ENCODE results near the gene SOX15. TPM values are rescaled to one million over a fixed set of nuclear protein-coding genes. Genes with fewer than 3 reads are reported as not detected.

The SOX15 gene
- 0.94 TPM for total RNA-seq
- 5.2 TPM for polyA plus RNA-seq
- long read RNA-seq, donor 1, result 0 reads
- long read RNA-seq, donor 2, result 0 reads
- long read RNA-seq, donor 3, transcript SOX15-201 (2 exons, 1,396 nt), result major isoform, 9 of 9 reads
- long read RNA-seq, donor 3, partial matches to known transcripts, result 0 of 9 reads
- long read RNA-seq, donor 3, other reads (novel, unspliced or antisense), result 0 of 9 reads
- long read RNA-seq, donor 4, partial matches to known transcripts, result 0 of 2 reads
- long read RNA-seq, donor 4, other reads (novel, unspliced or antisense), result 0 of 2 reads
- long read RNA-seq, donor 5, transcript SOX15-201 (2 exons, 1,396 nt), result major isoform, 10 of 11 reads
- long read RNA-seq, donor 5, partial matches to known transcripts, result 0 of 11 reads
- long read RNA-seq, donor 5, other reads (novel, unspliced or antisense), result 0 of 11 reads
- long read RNA-seq, donor 6, partial matches to known transcripts, result 0 of 7 reads
- long read RNA-seq, donor 6, other reads (novel, unspliced or antisense), result 0 of 7 reads
- long read RNA-seq, donor 7, partial matches to known transcripts, result 0 of 4 reads
- long read RNA-seq, donor 7, other reads (novel, unspliced or antisense), result 0 of 4 reads
- long read RNA-seq, donor 8, partial matches to known transcripts, result 0 of 3 reads
- long read RNA-seq, donor 8, other reads (novel, unspliced or antisense), result 0 of 3 reads
- long read RNA-seq, donor 9, result 0 reads
- long read RNA-seq, donor 10, partial matches to known transcripts, result 0 of 1 reads
- long read RNA-seq, donor 10, other reads (novel, unspliced or antisense), result 0 of 1 reads

- 66% methylated on average over 24 of the region's 24 CpGs for WGBS
- H3K4me1 ChIP-seq (ENCODE audit: control insufficient read depth in 2 of 2, insufficient read depth in 2 of 2, low read length in 2 of 2), result peaks cover 0 to 26% of the 10 kb centered on the region in 2 donors
- peak in 1 of 9 donors; percentile 41 for DNase-seq (ENCODE audit: low read depth in 6 of 9, low spot score in 9 of 9)
- peak within 1 kb of the TSS in 1 of 2 donors; percentile 43 for H3K27ac ChIP-seq (ENCODE audit: low read depth in 1 of 2, low read length in 1 of 2)
- peak within 1 kb of the TSS in 1 of 2 donors; percentile 8 for H3K4me3 ChIP-seq (ENCODE audit: low read length in 2 of 2)
- no peaks in the 10 kb centered on the region for H3K9me3 ChIP-seq (ENCODE audit: control insufficient read depth in 2 of 2, insufficient read depth in 1 of 2, low read length in 1 of 2)
- H3K36me3 ChIP-seq (ENCODE audit: control insufficient read depth in 2 of 2, insufficient read depth in 2 of 2, low read length in 1 of 2), result peaks cover 68 to 88% of the 10 kb centered on the region in 2 donors
- no peaks in the 10 kb centered on the region for H3K27me3 ChIP-seq (ENCODE audit: control insufficient read depth in 2 of 2, insufficient read depth in 1 of 2, low read length in 1 of 2)
These were observed at the start of gene SOX15 for GRCh38 chr17:7589891-7590691. Gene SOX15, minus strand, starts transcription at chr17:7590094. Its CDS starts 418 bp downstream, at chr17:7589676.

- 89% methylated on average over 5 of the region's 5 CpGs for WGBS
- H3K27me3 ChIP-seq (ENCODE audit: control insufficient read depth in 2 of 2, insufficient read depth in 1 of 2, low read length in 1 of 2), result peaks cover 0 to 13% of the 10 kb centered on the region in 2 donors
- no peaks in the 10 kb centered on the region for H3K9me3 ChIP-seq (ENCODE audit: control insufficient read depth in 2 of 2, insufficient read depth in 1 of 2, low read length in 1 of 2)
- H3K4me1 ChIP-seq (ENCODE audit: control insufficient read depth in 2 of 2, insufficient read depth in 2 of 2, low read length in 2 of 2), result peaks cover 0 to 6% of the 10 kb centered on the region in 2 donors
- no peak overlapping the region for H3K4me3 ChIP-seq (ENCODE audit: low read length in 2 of 2)
- no peak for DNase-seq (ENCODE audit: low read depth in 6 of 9, low spot score in 9 of 9)
- H3K36me3 ChIP-seq (ENCODE audit: control insufficient read depth in 2 of 2, insufficient read depth in 2 of 2, low read length in 1 of 2), result no peaks in the 10 kb centered on the region
- H3K27ac ChIP-seq (ENCODE audit: low read depth in 1 of 2, low read length in 1 of 2), result no peak overlapping the region
These were observed 46.3 kb upstream of the SOX15 start for GRCh38 chr17:7636163-7636562.

GRCh38 chr17:7634384-7634783, 44.5 kb upstream of the SOX15 start:
- WGBS, result 60% methylated on average over 5 of the region's 5 CpGs
- no peaks in the 10 kb centered on the region for H3K9me3 ChIP-seq (ENCODE audit: control insufficient read depth in 2 of 2, insufficient read depth in 1 of 2, low read length in 1 of 2)
- H3K27me3 ChIP-seq (ENCODE audit: control insufficient read depth in 2 of 2, insufficient read depth in 1 of 2, low read length in 1 of 2), result peaks cover 0 to 13% of the 10 kb centered on the region in 2 donors
- no peaks in the 10 kb centered on the region for H3K36me3 ChIP-seq (ENCODE audit: control insufficient read depth in 2 of 2, insufficient read depth in 2 of 2, low read length in 1 of 2)
- H3K4me3 ChIP-seq (ENCODE audit: low read length in 2 of 2), result no peak overlapping the region
- DNase-seq (ENCODE audit: low read depth in 6 of 9, low spot score in 9 of 9), result no peak
- H3K4me1 ChIP-seq (ENCODE audit: control insufficient read depth in 2 of 2, insufficient read depth in 2 of 2, low read length in 2 of 2), result peaks cover 0 to 6% of the 10 kb centered on the region in 2 donors
- no peak overlapping the region for H3K27ac ChIP-seq (ENCODE audit: low read depth in 1 of 2, low read length in 1 of 2)

- peaks cover 0 to 13% of the 10 kb centered on the region in 2 donors for H3K27me3 ChIP-seq (ENCODE audit: control insufficient read depth in 2 of 2, insufficient read depth in 1 of 2, low read length in 1 of 2)
- H3K36me3 ChIP-seq (ENCODE audit: control insufficient read depth in 2 of 2, insufficient read depth in 2 of 2, low read length in 1 of 2), result no peaks in the 10 kb centered on the region
- peaks cover 0 to 8% of the 10 kb centered on the region in 2 donors for H3K4me1 ChIP-seq (ENCODE audit: control insufficient read depth in 2 of 2, insufficient read depth in 2 of 2, low read length in 2 of 2)
- no peak overlapping the region for H3K27ac ChIP-seq (ENCODE audit: low read depth in 1 of 2, low read length in 1 of 2)
- DNase-seq (ENCODE audit: low read depth in 6 of 9, low spot score in 9 of 9), result no peak
- H3K9me3 ChIP-seq (ENCODE audit: control insufficient read depth in 2 of 2, insufficient read depth in 1 of 2, low read length in 1 of 2), result no peaks in the 10 kb centered on the region
- WGBS, result 93% methylated on average over 2 of the region's 2 CpGs
- H3K4me3 ChIP-seq (ENCODE audit: low read length in 2 of 2), result no peak overlapping the region
These were observed 43.2 kb upstream of the SOX15 start for GRCh38 chr17:7633093-7633492.

- Histone ChIP-seq H3K36me3 (ENCODE audit: control insufficient read depth in 2 of 2, insufficient read depth in 2 of 2, low read length in 1 of 2) (no peaks in the 10 kb centered on the region), H3K27ac (ENCODE audit: low read depth in 1 of 2, low read length in 1 of 2) (no peak overlapping the region), H3K27me3 (ENCODE audit: control insufficient read depth in 2 of 2, insufficient read depth in 1 of 2, low read length in 1 of 2) (peaks cover 0 to 13% of the 10 kb centered on the region in 2 donors), H3K4me1 (ENCODE audit: control insufficient read depth in 2 of 2, insufficient read depth in 2 of 2, low read length in 2 of 2) (peaks cover 0 to 12% of the 10 kb centered on the region in 2 donors), H3K9me3 (ENCODE audit: control insufficient read depth in 2 of 2, insufficient read depth in 1 of 2, low read length in 1 of 2) (no peaks in the 10 kb centered on the region), H3K4me3 (ENCODE audit: low read length in 2 of 2) (no peak overlapping the region)
- peak in 2 of 9 donors; percentile 4 to 61 for DNase-seq (ENCODE audit: low read depth in 6 of 9, low spot score in 9 of 9)
- WGBS, result 58% methylated on average over 6 of the region's 6 CpGs
These were observed 42.6 kb upstream of the SOX15 start for GRCh38 chr17:7632492-7632894.

- Histone ChIP-seq H3K27me3 (ENCODE audit: control insufficient read depth in 2 of 2, insufficient read depth in 1 of 2, low read length in 1 of 2) (peaks cover 0 to 13% of the 10 kb centered on the region in 2 donors), H3K36me3 (ENCODE audit: control insufficient read depth in 2 of 2, insufficient read depth in 2 of 2, low read length in 1 of 2) (no peaks in the 10 kb centered on the region), H3K4me3 (ENCODE audit: low read length in 2 of 2) (no peak overlapping the region), H3K27ac (ENCODE audit: low read depth in 1 of 2, low read length in 1 of 2) (no peak overlapping the region), H3K4me1 (ENCODE audit: control insufficient read depth in 2 of 2, insufficient read depth in 2 of 2, low read length in 2 of 2) (peaks cover 4 to 20% of the 10 kb centered on the region in 2 donors), H3K9me3 (ENCODE audit: control insufficient read depth in 2 of 2, insufficient read depth in 1 of 2, low read length in 1 of 2) (no peaks in the 10 kb centered on the region)
- WGBS, result 96% methylated on average over 11 of the region's 11 CpGs
- DNase-seq (ENCODE audit: low read depth in 6 of 9, low spot score in 9 of 9), result no peak
These were observed 41.8 kb upstream of the SOX15 start for GRCh38 chr17:7631398-7632380.

- Histone ChIP-seq H3K4me3 (ENCODE audit: low read length in 2 of 2) (no peak within 1 kb of the TSS), H3K27ac (ENCODE audit: low read depth in 1 of 2, low read length in 1 of 2) (no peak within 1 kb of the TSS), H3K4me1 (ENCODE audit: control insufficient read depth in 2 of 2, insufficient read depth in 2 of 2, low read length in 2 of 2) (peaks cover 5 to 22% of the 10 kb centered on the region in 2 donors), H3K9me3 (ENCODE audit: control insufficient read depth in 2 of 2, insufficient read depth in 1 of 2, low read length in 1 of 2) (no peaks in the 10 kb centered on the region), H3K27me3 (ENCODE audit: control insufficient read depth in 2 of 2, insufficient read depth in 1 of 2, low read length in 1 of 2) (peaks cover 0 to 8% of the 10 kb centered on the region in 2 donors), H3K36me3 (ENCODE audit: control insufficient read depth in 2 of 2, insufficient read depth in 2 of 2, low read length in 1 of 2) (no peaks in the 10 kb centered on the region)
- no peak for DNase-seq (ENCODE audit: low read depth in 6 of 9, low spot score in 9 of 9)
- 96% methylated on average over 13 of the region's 13 CpGs for WGBS
These were observed 40.2 kb upstream of the SOX15 start, which contains the start of gene SHBG for GRCh38 chr17:7629939-7630571. Gene SHBG, plus strand, starts transcription at chr17:7630135. Its CDS starts 38 bp downstream, at chr17:7630173.
